OCI-LY1 (cell line): ENCODE measurements around the gene MYBPC3.

Source experiments
- H2AFZ ChIP-seq: fragments of 200-600 bp; sonication (generic), shearing (Covaris generic); 2 replicates; pipeline ENCODE4 v1.6.0; 2014; ENCODE audit warnings: antibody characterized with exemption, mild to moderate bottlenecking, low read length
- H3F3A ChIP-seq: fragments of 200-600 bp; sonication (generic), shearing (Covaris generic); 2 replicates; pipeline ENCODE4 v1.6.0; 2014; ENCODE audit warnings: mild to moderate bottlenecking, antibody characterized with exemption, low read length, moderate library complexity; ENCODE audit not compliant: insufficient read depth
- H3K27ac ChIP-seq: fragments of 200-600 bp; sonication (generic); 2 replicates; pipeline ENCODE4 v1.5.1; 2014; ENCODE audit warnings: low read length, mixed run types, mild to moderate bottlenecking, low read depth; ENCODE audit not compliant: poor library complexity, severe bottlenecking
- H3K27me3 ChIP-seq: fragments of 200-600 bp; sonication (generic); 2 replicates; pipeline ENCODE4 v1.6.0; 2014; ENCODE audit warnings: antibody characterized with exemption, mild to moderate bottlenecking, low read length, moderate library complexity; ENCODE audit not compliant: insufficient read depth
- H3K36me3 ChIP-seq: fragments of 200-600 bp; sonication (generic); 2 replicates; pipeline ENCODE4 v1.6.1; 2014; ENCODE audit warnings: mild to moderate bottlenecking, antibody characterized with exemption, low read length, moderate library complexity, mixed read lengths; ENCODE audit not compliant: insufficient read depth
- H3K4me1 ChIP-seq: fragments of 200-600 bp; sonication (generic); 2 replicates; pipeline ENCODE4 v1.5.1; 2014; ENCODE audit warnings: mild to moderate bottlenecking, low read length, moderate library complexity; ENCODE audit not compliant: insufficient read depth, severe bottlenecking
- H3K4me2 ChIP-seq: fragments of 200-600 bp; sonication (generic), shearing (Covaris generic); 2 replicates; pipeline ENCODE4 v1.6.1; 2014; ENCODE audit warnings: low read length
- H3K4me3 ChIP-seq: fragments of 200-600 bp; sonication (generic); 2 replicates; pipeline ENCODE4 v1.5.1; 2014; ENCODE audit warnings: low read length, low read depth, mild to moderate bottlenecking, mixed read lengths; ENCODE audit not compliant: poor library complexity, severe bottlenecking
- H3K79me2 ChIP-seq: fragments of 200-600 bp; shearing (Covaris generic); 2 replicates; pipeline ENCODE4 v1.6.1; 2016; ENCODE audit warnings: mixed run types, low read length, mixed read lengths; ENCODE audit not compliant: insufficient read depth
- H3K9ac ChIP-seq: fragments of 200-600 bp; sonication (generic), shearing (Covaris generic); 2 replicates; pipeline ENCODE4 v1.6.1; 2014; ENCODE audit warnings: mild to moderate bottlenecking, low read length, mixed read lengths
- H3K9me2 ChIP-seq: fragments of 200-600 bp; sonication (generic), shearing (Covaris generic); 2 replicates; pipeline ENCODE4 v1.6.1; 2014; ENCODE audit warnings: low read depth, mild to moderate bottlenecking, low read length, mixed read lengths
- H3K9me3 ChIP-seq: fragments of 200-600 bp; shearing (Covaris generic); 2 replicates; pipeline ENCODE4 v1.6.1; 2014; ENCODE audit warnings: low read length, mixed read lengths
- H4K20me1 ChIP-seq: fragments of 200-600 bp; sonication (generic), shearing (Covaris generic); 2 replicates; pipeline ENCODE4 v1.6.0; 2016; ENCODE audit warnings: mild to moderate bottlenecking, low read length; ENCODE audit not compliant: insufficient read depth
- EZH2 ChIP-seq: fragments of 200-600 bp; sonication (generic), shearing (Covaris generic); IDR thresholded peaks from 2 replicates; pipeline ENCODE4 v1.8.0; 2017; ENCODE audit warnings: borderline replicate concordance, mixed run types, mild to moderate bottlenecking, antibody characterized with exemption, low read length, moderate library complexity, mixed read lengths
- TF ChIP-seq, protein P1 (sequence below): fragments of 200-600 bp; sonication (generic), shearing (Covaris generic); IDR thresholded peaks from 2 replicates; pipeline ENCODE4 v1.5.1; 2017; ENCODE audit warnings: mild to moderate bottlenecking, antibody characterized with exemption, low read length, moderate library complexity, mixed read lengths

MYBPC3 gene

DNA sequence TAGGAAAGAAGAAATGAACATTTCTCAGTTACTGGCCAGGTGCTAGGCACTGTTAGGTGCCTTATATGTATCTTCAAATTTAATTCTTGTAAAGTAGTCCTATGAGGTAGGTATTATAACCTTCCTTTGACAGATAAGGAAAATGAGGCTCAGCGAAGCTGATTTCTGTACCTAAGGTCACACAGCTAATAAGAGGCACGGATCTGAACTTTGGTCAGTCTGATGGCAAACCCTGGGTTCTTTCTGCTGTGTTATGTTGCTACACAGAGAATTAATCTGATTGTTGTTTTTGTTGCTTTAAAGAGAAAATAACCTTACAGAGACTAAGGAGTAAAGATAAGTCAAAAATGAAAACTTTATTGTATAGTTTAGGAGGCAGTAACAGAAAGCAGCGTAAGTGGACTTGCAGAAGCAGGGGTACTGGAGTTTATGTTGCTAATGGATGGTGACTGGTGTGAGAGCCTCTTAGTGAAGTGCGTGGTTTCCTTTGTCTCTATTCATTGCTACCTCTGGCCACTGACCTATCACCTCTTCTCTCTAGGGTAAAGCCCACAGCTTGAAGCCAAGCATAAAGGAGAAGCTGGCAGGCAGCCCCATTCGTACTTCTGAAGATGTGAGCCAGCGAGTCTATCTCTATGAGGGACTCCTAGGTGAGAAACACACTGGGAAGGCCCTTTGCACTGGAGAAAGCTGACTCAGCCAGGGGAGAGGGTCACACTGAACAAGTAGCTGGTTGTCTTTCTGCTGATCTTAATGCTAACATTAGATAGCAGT, 44.3 kb downstream of the MYBPC3 start:
- no peak overlapping the region for H3K4me3 ChIP-seq
- no peaks in the 10 kb centered on the region for H3K9me2 ChIP-seq
- no peak overlapping the region for H2AFZ ChIP-seq
- no peak overlapping the region for H3K27ac ChIP-seq
- no peak overlapping the region for H3K9ac ChIP-seq
- H4K20me1 ChIP-seq = no peaks in the 10 kb centered on the region
- H3K36me3 ChIP-seq = peaks cover 75% of the 10 kb centered on the region
- H3K79me2 ChIP-seq = no peaks in the 10 kb centered on the region
- TF ChIP-seq, protein P1, sequence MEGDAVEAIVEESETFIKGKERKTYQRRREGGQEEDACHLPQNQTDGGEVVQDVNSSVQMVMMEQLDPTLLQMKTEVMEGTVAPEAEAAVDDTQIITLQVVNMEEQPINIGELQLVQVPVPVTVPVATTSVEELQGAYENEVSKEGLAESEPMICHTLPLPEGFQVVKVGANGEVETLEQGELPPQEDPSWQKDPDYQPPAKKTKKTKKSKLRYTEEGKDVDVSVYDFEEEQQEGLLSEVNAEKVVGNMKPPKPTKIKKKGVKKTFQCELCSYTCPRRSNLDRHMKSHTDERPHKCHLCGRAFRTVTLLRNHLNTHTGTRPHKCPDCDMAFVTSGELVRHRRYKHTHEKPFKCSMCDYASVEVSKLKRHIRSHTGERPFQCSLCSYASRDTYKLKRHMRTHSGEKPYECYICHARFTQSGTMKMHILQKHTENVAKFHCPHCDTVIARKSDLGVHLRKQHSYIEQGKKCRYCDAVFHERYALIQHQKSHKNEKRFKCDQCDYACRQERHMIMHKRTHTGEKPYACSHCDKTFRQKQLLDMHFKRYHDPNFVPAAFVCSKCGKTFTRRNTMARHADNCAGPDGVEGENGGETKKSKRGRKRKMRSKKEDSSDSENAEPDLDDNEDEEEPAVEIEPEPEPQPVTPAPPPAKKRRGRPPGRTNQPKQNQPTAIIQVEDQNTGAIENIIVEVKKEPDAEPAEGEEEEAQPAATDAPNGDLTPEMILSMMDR = no peak
- TF ChIP-seq EZH2 = no peak
- no peaks in the 10 kb centered on the region for H3F3A ChIP-seq
- no peaks in the 10 kb centered on the region for H3K27me3 ChIP-seq
- no peak overlapping the region for H3K4me2 ChIP-seq
- no peaks in the 10 kb centered on the region for H3K9me3 ChIP-seq
- no peaks in the 10 kb centered on the region for H3K4me1 ChIP-seq

DNA sequence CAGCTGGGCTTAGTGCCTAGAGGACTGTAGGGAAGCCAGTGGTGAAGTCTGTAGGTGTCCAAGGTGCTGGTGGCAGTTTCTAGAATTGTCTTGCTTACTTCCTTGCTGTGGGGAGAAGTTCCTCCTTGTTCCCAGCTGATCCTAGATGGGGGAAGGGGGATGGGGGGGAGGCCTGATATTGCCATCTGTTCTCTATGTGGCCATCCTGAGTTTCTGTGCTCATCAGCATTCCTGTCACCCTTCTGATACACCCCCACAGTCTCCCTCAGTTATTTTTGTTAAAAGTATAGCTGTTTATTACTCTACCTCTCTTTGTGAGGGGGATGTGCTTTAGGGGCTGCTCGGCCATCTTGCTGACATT, 46.0 kb downstream of the MYBPC3 start:
- no peak overlapping the region for H3K4me2 ChIP-seq
- peaks cover 87% of the 10 kb centered on the region for H3K36me3 ChIP-seq
- H3K27ac ChIP-seq = no peak overlapping the region

DNA sequence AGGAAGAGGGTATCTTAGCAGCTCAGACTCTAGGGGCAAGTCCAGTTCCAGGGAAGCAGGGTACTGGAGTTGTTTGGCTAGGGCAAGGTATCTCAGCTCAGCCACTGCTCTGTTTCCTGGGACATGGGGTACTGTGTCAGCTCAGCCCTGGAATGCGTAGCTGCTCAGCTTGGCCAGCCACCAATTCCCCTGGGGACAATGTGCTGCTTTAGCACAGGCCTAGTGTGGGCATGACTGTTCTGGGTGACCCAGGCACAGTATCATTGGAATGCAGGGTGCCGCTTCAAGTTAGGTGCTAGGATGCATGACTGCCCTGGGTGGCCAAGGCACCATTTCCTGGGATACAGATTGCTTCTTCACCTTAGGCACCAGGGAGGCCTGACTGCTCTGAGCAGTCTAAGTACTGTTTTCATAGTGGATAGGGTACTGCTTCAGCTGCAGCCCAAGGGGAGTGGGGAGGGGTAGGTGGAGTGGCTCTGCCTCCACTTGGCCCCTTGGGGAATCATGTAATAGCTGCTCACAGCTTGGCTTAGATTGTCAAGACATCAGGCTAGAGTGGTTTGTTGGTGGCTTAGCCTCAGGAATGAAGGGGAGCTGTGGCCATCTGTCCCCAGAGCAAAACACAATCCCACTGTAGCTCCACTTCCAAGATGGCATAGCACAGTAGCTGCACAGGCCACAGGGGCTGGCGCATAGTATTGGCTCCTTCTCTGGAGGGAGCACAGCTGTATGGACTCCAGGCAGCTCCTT, 46.6 kb downstream of the MYBPC3 start:
- Histone ChIP-seq H3K27me3 (no peaks in the 10 kb centered on the region), H3F3A (no peaks in the 10 kb centered on the region), H3K36me3 (peaks cover 87% of the 10 kb centered on the region), H2AFZ (no peak overlapping the region), H3K79me2 (no peaks in the 10 kb centered on the region), H3K4me1 (no peaks in the 10 kb centered on the region), H3K27ac (no peak overlapping the region), H3K4me2 (no peak overlapping the region), H3K9me3 (no peaks in the 10 kb centered on the region), H3K9ac (no peak overlapping the region), H3K4me3 (no peak overlapping the region), H3K9me2 (no peaks in the 10 kb centered on the region), H4K20me1 (no peaks in the 10 kb centered on the region)
- TF ChIP-seq EZH2 = no peak
- TF ChIP-seq, protein P1 = no peak

More for the DNA sequence above, 46.0 kb downstream of the MYBPC3 start:
- Histone ChIP-seq H3K9me2 (no peaks in the 10 kb centered on the region), H3K4me1 (no peaks in the 10 kb centered on the region), H3K9ac (no peak overlapping the region), H3K79me2 (no peaks in the 10 kb centered on the region), H3K27me3 (no peaks in the 10 kb centered on the region), H3F3A (no peaks in the 10 kb centered on the region), H2AFZ (no peak overlapping the region), H3K4me3 (no peak overlapping the region), H3K9me3 (no peaks in the 10 kb centered on the region), H4K20me1 (no peaks in the 10 kb centered on the region)
- TF ChIP-seq EZH2 = no peak
- TF ChIP-seq, protein P1 = no peak
